Inflammatory macrophage treated with lipopolysaccharide for 1 hour (primary cell): ENCODE data around the gene ADGRL3.
A peak's percentile ranks its signal among the peaks of the same experiment; 100 is the strongest.
"Not testable (repeated sequence)": the region's sequence is repeated elsewhere in the genome, so short reads cannot be mapped to it uniquely, and the experiment has no call there.

Experiments
- DNase-seq, 2 donors: peaks; one replicate each; pipeline ENCODE4 v3.0.0-alpha.2; 2020 to 2022

ADGRL3 gene

DNA sequence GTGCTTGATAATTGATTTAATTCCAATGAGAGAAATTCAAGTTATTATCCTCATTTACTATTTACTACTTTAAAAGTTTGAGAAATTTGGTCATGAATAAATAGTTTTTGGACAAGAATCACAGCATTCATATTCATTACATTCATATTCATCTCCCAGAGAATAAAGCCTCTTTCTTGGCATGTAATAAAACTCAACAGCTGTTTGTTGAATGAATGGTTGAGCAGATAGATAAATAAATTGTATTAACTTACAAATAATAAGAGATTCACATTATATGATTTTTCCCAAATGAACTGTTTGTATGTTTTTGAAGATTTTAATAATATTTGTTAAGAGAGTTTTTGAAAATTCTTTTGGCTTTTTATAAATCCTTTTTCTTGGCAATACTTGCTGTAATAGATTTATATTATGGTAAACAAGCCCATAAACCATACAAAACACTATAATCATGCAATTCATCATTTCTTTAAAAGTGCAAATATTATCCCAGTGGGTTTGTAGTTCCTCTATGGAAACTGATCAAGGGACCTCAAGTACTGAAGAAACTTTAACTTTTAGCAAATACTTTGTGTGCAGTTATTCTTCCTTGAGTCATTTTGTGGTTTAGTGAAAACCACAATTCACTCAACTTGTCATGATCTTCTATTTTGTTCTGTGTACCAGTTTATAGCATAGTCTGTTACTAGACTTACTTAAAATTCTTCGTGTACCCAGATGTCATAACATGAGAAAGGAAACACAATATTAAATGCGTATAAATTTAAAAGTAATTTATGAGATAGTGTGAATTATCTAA, 371.8 kb downstream of the ADGRL3 start:
- DNase-seq, result no peak

DNA sequence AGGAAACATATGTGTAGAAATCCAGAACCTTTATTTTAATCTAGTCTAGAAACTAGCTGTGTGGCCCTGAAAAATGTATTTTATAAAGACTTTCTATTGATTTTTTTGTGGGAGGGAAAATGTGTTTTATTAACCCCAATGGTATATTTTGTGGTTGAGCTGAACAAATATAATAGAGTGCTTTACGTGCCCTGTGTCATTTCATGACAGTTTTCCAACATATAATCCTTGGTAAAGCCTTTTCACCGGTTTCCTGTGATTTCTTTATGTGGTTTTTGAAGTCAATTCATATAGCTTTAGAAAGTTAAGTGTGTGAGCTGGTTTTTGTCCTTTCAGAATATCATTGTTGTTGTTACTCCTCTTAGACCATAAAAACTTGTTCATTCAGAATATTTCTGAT, 375.7 kb downstream of the ADGRL3 start:
- no peak for DNase-seq

DNA sequence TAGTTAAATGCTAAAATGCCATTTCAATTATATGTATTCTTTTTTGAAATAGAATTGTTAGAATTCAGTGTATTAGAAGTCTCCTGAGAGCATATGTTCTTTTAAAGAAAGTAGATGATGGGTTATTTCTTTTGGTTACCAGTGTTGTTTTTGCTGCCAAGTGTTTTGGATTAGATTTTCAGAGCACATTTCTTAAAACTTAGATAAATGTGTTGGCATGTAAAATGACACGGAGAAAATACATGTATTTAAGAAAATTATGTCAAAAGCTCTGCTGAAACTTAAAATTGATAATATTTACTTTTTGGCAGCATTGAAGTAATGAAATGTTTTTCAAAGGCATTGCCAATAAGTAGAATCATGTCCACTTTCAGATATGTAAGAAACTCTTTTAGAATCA, 379.7 kb downstream of the ADGRL3 start:
- no peak for DNase-seq

DNA sequence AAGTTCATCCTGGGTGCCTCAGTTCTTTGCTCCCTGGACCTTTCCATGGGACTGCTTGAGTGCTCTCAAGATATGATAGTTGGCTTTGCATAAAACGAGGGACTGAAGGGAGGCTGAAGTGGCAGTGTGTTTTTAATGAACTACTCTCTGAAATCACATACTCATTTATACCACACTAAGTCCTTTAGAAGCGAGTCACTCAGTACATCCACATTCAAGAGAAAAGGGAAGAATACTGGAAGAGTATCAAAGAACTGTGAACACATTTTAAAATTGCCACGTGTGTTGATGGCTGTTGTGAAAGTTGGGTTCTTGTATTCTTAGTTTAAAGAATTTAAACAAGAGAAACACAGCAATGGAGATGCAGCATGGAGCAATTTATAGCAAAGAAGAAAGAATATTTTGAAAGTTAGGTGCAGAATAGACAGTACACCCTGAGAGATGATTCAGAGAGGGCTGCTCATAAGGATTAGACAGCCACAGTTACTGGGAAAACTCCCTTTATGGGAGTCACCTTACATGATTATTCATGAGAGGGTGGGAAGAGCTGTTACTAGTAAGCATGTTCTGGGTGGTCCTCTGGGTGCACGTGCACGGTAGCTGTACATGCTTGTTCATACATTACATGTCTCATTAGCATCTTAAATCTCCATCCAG, 380.7 kb downstream of the ADGRL3 start:
- DNase-seq, result no peak

DNA sequence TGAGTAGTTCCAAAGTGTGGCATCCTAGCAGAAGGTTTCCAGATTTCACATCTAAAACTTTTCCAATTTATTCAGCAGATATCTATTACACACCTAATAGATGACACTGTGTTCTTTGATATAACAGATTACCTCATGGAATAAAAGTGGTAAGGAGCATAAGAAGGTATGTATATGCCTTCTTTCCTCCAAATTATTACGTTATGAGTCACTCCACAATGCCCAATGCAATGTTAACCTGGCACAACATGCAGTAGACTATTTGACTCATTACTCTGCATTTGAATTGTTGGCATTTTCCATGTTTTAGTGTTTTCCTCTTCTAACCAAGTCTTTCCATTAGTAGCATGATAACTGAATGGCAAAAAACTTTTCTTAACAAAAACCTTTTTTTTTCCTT, 383.6 kb downstream of the ADGRL3 start:
- no peak for DNase-seq

DNA sequence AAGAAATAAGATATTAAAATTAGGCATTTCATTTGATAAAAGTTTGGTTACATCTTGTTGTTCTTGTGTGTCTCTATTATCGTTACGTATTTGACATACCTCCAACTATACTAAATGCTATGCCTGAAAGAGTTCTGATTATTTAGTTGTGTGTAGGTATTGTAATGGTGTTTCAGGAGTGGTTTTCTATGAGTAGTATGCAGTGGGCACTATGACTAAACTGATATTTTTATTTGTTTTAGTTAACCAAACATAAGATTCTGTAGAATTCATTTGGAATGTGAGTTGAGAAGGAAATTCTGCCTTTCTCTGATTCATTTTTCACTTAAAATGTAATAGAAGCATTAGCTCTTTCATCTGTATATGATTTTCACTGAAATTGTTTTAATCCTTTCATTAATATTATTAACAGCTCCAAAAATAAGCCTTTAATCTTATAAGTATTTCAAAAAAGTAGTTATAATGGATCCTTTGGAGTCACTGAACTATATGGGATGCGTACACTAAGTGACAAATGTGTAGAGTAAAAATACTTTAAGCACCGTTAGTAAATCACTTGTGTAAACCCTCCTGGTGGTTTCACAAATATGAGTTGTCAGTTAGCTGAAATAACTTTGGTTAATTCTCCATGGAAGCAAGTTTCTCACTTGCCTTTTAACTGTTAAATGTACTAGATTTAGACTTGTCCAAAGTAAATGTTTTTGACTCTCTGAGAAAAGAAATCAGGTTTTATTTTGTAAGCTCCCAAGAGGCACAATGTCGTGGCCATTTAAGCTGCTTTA, 388.7 kb downstream of the ADGRL3 start:
- no peak for DNase-seq

DNA sequence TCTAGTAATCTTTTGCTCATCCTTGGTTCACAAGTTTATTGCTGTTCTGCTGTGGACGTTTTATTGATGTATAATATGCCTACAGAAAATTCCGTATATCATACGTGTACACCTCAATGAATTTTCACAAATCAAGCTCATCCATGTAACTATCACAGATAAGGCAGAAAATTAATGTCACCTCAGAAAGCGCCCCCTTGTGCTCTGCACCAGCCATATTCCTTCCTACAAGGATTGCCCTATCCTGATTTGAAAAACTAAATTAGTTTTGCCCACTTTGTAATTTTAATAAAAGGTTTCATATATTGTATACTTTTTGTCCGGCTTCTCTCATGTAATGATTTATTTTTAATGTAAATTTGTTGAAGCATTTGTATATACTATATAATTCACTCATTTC, 390.8 kb downstream of the ADGRL3 start:
- no peak for DNase-seq

DNA sequence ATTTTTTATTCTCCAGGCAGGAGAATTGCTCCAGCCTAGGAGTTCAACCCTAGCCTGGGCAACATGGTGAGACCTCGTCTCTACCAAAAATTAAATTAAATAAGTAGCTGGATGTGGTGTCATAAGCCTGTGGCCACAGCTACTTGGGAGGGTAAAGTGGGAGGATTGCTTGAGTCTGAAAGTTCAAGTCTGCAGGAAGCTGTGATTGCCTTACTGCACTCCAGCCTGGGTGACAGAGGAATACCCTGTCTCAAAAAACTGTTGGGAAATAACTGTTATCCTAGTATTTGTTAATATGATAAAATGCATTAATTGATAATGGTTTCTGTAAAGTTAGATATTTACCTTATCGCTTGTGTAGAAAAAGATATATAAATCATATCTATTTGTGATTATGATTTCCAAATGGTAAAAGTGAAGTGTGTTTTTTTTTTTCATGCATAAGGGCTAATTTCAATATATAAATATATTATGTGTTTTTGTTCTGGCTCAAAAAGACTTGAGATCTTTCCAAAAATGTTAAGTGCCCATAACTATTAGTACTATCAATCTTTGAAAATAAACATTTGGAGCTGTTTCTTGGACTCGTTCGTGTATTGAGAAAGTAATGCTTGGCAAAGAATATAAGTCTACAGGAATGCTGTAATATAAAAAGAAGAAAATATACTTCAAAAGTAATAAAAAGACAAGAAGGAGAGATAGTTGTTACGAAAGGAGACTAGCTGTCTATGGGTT, 396.6 kb downstream of the ADGRL3 start:
- no peak for DNase-seq

DNA sequence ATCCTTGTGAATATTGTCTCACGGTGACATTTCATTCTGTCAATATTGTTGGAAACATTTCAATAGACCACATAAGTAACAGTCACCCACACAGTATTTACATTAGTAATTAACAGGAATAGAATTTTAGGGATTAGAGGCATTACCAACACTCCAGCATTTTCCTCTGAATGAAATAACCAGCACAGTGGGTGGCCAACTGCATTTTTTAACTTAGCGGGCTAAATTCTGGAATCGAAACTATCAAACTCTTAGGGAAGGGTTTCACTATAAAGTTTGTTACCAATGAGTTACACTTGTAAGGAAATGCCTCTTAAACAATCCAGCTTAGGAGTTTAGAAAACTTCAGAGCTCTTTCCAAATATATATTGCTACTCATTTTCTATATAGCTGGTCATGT, 403.0 kb downstream of the ADGRL3 start:
- no peak for DNase-seq

DNA sequence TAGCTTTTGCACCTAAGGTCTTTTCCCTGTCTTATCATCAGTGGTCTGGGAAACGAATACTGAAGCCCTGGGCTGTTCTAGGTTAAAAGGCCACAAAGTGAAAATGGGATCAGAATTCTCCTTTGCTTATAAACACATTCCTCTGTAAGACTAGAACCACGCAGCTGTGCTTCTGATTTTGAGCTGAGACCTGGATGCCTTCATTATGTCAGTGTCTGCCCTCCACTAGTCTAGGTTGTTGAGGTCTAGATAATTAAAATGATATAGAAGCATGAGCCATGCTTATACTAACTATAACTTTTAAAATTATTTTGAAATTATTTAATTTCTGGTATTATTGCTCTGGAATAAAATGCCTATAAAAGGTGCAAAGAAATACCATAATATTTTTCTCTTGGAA, 403.9 kb downstream of the ADGRL3 start:
- DNase-seq, result no peak

DNA sequence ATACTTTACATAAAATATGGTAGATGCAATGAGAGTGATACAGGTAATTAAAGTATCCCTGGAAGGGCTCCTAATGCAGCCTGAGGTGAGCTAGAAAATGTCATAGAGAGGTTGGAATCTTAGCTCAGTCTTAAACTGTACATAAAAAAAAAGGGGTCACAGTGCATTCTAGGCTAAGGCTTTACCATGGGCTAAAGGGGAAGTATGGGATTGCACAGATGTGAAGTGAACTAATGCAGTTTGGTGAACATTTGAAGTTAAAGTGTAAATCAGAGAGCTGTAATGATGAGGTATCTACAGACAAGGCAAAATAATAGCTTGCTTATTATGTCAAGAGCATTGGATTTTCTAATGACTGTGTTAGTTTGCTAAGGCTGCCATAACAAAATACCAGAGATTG, 405.9 kb downstream of the ADGRL3 start:
- peak; percentile 22 to 27 for DNase-seq

DNA sequence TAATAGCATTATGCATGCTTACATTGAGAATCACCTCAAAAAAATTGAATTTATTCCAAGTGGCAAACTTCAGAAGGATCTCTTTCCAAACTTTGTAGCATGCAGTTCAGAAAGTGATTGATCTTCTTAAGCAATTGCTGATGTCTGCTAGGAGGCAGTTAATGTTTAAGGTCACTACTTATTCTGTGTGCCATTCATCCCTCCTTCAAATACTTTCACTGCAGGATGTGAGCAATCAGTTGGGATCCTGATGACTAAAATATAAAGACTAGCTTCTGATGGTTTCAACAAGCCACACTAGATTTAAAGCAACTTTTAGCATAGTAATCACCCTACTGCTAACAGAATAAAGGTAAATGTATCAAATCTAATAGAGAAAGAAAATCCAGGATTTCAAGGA, 414.1 kb downstream of the ADGRL3 start:
- no peak for DNase-seq

DNA sequence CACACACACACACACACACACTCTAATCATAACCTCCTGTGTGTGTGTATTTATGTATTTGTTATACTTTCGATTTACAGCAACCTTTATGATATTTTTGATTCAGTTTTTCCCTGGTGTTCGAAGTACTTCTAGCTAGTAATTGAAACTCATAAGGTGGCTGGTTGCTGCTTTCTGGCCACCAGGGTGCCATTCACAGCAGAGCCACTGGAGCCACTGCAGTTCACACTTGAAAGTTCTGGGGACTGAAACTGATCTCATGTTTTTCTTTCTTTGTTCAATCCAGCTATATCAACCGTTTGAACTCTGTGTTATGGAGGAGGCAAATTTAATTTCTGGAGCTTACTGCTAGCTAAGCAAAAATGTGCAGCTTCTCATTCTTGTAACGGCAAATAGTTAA, 419.4 kb downstream of the ADGRL3 start:
- DNase-seq, result no peak

DNA sequence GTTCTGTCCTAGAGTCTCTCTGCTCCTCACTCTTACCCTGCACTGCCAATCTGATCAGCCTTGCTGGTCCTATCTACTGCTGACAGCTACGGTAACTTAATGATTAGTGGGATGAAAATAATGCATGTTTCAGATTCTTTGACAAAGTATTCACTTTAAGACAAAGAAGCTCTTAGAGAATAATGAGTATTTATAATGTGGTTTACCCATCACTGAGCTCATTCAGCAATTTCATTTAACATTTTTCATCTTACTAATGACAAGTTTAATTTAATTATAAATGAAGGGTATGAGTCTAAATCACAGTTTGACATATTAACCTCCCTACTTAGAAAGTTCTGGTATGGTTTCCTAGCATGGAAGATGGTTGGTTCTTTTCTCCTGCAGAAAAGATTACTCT, 428.2 kb downstream of the ADGRL3 start:
- no peak for DNase-seq

DNA sequence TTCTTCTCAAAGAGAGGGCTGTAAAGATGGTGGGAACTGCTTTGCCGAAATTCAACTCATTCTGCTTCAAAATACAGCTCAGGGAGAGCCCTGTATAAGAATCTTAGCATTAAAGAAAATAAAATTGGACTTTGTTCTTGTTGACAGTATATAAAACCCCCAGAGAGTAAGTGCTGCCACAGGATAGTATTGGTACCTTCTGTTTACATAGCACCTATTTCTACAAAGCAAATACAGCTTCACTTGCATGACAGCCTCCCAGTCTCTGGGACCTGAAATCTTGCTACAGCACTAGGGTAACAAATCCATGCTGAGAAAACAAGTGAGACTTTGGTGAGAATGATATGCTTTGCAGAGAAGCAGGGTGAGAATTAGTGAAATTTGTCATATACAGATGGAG, 428.6 kb downstream of the ADGRL3 start:
- no peak for DNase-seq

DNA sequence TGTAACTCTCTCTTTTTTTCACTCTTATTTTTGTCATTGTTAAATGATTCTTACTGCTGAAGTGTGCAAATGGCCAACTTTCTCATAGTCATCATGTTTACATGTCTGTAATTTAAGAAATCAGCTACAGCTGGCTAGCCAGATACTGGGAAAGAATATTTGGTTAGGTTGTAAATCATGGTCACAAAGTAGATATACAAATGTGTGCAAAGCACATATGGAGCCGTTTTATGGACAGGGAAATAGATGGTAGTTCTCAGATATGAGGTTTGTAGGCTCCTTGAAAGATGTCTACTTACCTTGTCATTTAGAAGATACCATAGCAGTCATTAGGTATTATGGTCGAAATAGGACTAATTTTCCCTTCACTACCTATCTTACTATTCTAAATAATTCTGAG, 430.4 kb downstream of the ADGRL3 start:
- no peak for DNase-seq

DNA sequence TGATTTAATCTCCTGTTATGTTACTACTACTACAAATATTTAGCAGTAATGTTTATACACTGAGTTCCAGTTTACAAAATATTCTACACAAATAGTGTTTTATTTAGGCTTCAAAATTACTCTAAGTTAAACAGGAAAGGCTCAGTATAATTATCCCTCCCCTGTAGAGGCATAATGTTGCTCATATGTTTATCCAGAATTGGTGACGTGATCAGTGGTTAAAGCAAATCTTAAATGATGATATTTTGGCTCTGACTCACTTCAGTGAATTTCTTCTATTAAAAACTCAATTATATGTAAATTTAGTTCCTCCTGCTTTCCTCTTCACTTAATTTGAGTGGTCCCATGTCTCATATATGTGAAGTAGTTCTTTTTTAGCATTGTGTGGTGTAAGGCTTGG, 438.5 kb downstream of the ADGRL3 start:
- DNase-seq, result no peak

DNA sequence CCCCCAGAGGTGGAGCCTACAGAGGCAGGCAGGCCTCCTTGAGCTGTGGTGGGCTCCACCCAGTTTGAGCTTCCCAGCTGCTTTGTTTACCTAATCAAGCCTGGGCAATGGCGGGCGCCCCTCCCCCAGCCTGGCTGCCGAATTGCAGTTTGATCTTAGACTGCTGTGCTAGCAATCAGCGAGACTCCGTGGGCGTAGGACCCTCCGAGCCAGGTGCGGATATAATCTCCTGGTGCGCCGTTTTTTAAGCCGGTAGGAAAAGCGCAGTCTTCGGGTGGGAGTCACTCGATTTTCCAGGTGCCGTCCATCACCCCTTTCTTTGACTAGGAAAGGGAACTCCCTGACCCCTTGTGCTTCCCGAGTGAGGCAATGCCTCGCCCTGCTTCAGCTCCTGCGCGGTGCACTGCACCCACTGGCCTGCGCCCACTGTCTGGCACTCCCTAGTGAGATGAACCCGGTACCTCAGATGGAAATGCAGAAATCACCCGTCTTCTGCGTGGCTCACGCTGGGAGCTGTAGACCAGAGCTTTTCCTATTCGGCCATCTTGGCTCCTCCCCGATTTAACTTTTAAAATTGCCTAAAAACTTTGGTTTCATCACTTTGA, 446.7 kb downstream of the ADGRL3 start:
- DNase-seq, result not testable (repeated sequence)

DNA sequence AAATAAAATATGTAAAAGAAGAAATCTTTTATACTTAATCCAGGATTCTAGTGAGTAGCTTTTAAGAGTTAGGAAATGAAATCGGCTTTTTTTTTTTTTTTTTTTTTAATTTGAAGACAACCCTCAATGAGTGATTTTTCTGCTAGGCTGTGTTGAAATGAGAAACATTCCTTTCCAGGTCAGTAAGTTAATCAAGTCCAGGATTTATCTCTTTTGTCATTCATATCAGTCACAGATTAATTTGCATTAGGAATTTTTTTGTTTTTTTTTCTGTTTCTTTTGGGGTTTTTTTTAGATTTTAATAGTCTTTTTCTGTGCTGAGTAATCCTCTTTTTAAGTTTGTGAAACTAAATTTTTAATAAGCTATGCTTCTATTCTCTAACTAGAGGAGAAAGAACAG, 448.1 kb downstream of the ADGRL3 start:
- DNase-seq, result no peak

DNA sequence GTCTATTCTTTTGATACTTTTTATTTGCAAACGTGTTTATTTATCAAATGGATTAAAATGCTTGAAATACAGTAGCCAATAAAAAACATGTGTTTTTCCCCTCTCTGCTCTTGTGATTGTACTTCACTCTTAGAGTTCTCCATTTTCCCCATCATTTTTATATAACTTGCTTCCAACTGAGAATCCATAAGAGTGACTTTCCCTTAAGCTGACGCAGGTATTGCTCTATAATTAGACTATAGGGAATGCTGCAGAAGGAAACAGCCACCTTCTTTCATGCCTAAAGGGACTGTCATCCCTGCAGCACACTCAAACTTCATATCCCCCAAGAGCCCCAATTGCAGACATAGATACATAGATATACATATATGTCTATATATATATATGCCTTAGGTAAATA, 456.9 kb downstream of the ADGRL3 start:
- DNase-seq, result no peak

DNA sequence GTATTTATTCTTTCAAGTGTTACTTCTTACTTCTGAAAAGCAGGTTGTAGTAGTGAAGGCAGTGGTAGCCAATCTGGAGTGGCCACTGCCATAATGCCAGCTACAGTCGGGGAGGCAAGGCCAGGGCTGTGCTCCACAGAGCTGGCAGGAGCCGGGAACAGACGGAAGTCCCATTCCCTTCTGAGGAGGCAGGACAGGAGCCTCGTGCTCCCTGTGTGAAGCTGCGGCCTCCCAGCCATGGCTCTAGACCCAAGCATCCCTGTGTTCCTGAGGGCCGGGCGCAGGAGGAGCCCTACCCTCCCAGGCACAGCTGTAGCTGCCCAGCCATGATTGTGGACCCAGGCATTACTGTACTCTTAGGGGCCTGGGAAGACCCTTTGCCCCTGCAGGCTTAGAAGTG, 461.8 kb downstream of the ADGRL3 start:
- DNase-seq, result no peak

DNA sequence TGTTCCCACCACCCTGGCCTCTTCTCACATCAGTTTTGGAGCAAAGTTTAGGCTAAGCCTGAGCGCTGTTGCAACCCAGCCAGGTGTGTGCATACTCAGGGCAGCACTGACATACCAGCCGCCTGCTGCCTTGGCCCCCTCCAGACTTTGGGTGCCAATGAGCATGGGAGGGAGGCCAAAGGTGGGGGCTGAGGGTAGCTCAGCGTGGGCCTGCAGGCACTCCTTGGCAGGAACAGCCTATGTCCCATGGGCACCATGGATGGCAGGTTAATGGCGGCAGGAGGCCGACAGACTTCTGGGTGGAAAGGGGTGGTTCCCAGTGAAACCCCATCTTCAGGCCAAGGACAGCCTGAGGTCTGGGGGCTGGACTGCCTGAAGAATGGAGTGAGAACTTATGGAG, 462.2 kb downstream of the ADGRL3 start:
- no peak for DNase-seq

DNA sequence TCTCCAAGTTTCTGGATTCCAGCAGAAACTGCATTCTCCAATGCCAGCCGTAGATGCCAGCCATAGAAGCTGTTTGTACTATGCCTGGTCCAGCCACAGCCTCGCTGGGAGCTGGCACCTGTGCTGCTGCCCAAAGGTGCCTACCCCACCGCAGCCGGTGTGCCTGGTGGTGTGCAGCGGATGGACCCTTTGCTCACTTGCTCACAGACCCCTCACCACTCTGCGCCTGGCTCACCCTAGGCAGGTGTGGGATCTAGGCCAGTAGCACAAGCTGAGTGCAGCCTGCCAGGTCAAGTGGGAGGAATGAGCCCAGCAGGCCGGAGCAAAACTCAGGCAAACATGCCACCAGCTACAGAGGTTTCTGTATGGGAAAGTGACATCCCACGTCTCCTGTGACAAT, 463.2 kb downstream of the ADGRL3 start:
- DNase-seq, result no peak
